WTC11 (cell line): ENCODE data around the gene RASSF3.

Source experiments
- FOXP4 ChIP-seq: sonication (generic); formaldehyde crosslinking; IDR thresholded peaks from 2 replicates; pipeline ENCODE4 v1.8.0; 2022; ENCODE audit warnings: mild to moderate bottlenecking, missing genetic modification reagents
- HMGXB4 ChIP-seq: sonication (generic); formaldehyde crosslinking; IDR thresholded peaks from 2 replicates; pipeline ENCODE4 v1.8.1; 2023; ENCODE audit warnings: mild to moderate bottlenecking, moderate library complexity, missing genetic modification reagents
- NR1H2 ChIP-seq: sonication (generic); formaldehyde crosslinking; IDR thresholded peaks from 2 replicates; pipeline ENCODE4 v1.9.0; 2021; ENCODE audit warnings: mild to moderate bottlenecking, moderate library complexity, missing genetic modification reagents
- NR3C1 ChIP-seq: sonication (generic); formaldehyde crosslinking; conservative IDR thresholded peaks from 2 replicates; pipeline ENCODE4 v1.8.1; 2023; ENCODE audit warnings: low read depth, mild to moderate bottlenecking, missing genetic modification reagents
- SMAD4 ChIP-seq: sonication (generic); formaldehyde crosslinking; IDR thresholded peaks from 2 replicates; pipeline ENCODE4 v1.8.0; 2022; ENCODE audit warnings: mild to moderate bottlenecking, missing genetic modification reagents
- ZNF232 ChIP-seq: sonication (generic); formaldehyde crosslinking; IDR thresholded peaks from 2 replicates; pipeline ENCODE4 v1.8.0; 2022; ENCODE audit warnings: mild to moderate bottlenecking, missing genetic modification reagents
- ZNF317 ChIP-seq: sonication (generic); formaldehyde crosslinking; IDR thresholded peaks from 2 replicates; pipeline ENCODE4 v1.8.1; 2023; ENCODE audit warnings: low read depth, mild to moderate bottlenecking, moderate library complexity, missing genetic modification reagents, borderline replicate concordance
- TF ChIP-seq, protein P1 (sequence below): fragments of 200-600 bp; IDR thresholded peaks from 2 replicates; pipeline ENCODE4 v1.8.0; 2022; ENCODE audit warnings: antibody characterized with exemption
- TF ChIP-seq, protein P2 (sequence below): sonication (generic); formaldehyde crosslinking; IDR thresholded peaks from 2 replicates; pipeline ENCODE4 v1.8.1; 2022; ENCODE audit warnings: mild to moderate bottlenecking, moderate library complexity, missing genetic modification reagents
- TF ChIP-seq, protein P3 (sequence below): sonication (generic); formaldehyde crosslinking; IDR thresholded peaks from 2 replicates; pipeline ENCODE4 v1.8.1; 2022; ENCODE audit warnings: low read depth, missing genetic modification reagents, borderline replicate concordance
- TF ChIP-seq, protein P4 (sequence below): sonication (generic); formaldehyde crosslinking; IDR thresholded peaks from 2 replicates; pipeline ENCODE4 v1.8.1; 2023; ENCODE audit warnings: mild to moderate bottlenecking, missing genetic modification reagents, moderate library complexity

DNA sequence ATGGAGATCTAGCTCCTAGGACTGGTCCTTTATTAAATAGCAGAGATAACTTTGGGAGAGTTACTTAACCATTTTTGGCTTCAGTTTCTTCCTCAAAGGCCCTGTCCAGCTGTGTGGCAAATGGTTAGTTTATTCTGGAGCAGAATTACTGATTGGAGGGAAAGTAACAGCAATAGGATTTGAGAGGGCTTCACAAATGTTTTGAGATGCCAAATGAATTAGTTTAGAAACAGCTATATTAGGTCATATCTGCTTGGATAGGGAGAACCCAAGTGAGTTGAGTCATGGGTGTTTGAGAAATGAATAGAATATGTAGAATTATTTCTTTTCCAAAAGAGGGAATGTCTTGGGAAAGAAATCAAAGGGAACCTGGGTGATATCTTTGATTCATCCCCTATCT, 17.5 kb downstream of the RASSF3 start:
- TF ChIP-seq, protein P1, sequence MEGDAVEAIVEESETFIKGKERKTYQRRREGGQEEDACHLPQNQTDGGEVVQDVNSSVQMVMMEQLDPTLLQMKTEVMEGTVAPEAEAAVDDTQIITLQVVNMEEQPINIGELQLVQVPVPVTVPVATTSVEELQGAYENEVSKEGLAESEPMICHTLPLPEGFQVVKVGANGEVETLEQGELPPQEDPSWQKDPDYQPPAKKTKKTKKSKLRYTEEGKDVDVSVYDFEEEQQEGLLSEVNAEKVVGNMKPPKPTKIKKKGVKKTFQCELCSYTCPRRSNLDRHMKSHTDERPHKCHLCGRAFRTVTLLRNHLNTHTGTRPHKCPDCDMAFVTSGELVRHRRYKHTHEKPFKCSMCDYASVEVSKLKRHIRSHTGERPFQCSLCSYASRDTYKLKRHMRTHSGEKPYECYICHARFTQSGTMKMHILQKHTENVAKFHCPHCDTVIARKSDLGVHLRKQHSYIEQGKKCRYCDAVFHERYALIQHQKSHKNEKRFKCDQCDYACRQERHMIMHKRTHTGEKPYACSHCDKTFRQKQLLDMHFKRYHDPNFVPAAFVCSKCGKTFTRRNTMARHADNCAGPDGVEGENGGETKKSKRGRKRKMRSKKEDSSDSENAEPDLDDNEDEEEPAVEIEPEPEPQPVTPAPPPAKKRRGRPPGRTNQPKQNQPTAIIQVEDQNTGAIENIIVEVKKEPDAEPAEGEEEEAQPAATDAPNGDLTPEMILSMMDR = no peak
- TF ChIP-seq HMGXB4 (no peak), FOXP4 (CRISPR knock-in tag) (no peak), SMAD4 (CRISPR knock-in tag) (no peak), NR3C1 (CRISPR knock-in tag) (no peak), ZNF232 (CRISPR knock-in tag) (no peak), NR1H2 (CRISPR knock-in tag) (no peak), ZNF317 (CRISPR knock-in tag) (no peak)
- TF ChIP-seq, protein P2, sequence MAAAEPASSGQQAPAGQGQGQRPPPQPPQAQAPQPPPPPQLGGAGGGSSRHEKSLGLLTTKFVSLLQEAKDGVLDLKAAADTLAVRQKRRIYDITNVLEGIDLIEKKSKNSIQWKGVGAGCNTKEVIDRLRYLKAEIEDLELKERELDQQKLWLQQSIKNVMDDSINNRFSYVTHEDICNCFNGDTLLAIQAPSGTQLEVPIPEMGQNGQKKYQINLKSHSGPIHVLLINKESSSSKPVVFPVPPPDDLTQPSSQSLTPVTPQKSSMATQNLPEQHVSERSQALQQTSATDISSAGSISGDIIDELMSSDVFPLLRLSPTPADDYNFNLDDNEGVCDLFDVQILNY (CRISPR knock-in tag) = no peak
- TF ChIP-seq, protein P3, sequence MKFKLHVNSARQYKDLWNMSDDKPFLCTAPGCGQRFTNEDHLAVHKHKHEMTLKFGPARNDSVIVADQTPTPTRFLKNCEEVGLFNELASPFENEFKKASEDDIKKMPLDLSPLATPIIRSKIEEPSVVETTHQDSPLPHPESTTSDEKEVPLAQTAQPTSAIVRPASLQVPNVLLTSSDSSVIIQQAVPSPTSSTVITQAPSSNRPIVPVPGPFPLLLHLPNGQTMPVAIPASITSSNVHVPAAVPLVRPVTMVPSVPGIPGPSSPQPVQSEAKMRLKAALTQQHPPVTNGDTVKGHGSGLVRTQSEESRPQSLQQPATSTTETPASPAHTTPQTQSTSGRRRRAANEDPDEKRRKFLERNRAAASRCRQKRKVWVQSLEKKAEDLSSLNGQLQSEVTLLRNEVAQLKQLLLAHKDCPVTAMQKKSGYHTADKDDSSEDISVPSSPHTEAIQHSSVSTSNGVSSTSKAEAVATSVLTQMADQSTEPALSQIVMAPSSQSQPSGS (CRISPR knock-in tag) = no peak
- TF ChIP-seq, protein P4, sequence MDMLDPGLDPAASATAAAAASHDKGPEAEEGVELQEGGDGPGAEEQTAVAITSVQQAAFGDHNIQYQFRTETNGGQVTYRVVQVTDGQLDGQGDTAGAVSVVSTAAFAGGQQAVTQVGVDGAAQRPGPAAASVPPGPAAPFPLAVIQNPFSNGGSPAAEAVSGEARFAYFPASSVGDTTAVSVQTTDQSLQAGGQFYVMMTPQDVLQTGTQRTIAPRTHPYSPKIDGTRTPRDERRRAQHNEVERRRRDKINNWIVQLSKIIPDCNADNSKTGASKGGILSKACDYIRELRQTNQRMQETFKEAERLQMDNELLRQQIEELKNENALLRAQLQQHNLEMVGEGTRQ = no peak
